GM12872 (cell line): Measurements from ENCODE around the gene EFNA1.

ENCODE experiments used
- TF ChIP-seq, protein P1 (sequence below): IDR thresholded peaks from 3 replicates; pipeline ENCODE4 v1.5.1; 2011; ENCODE audit warnings: low read depth, mild to moderate bottlenecking, low read length, moderate library complexity; ENCODE audit not compliant: insufficient read depth

EFNA1 gene

DNA sequence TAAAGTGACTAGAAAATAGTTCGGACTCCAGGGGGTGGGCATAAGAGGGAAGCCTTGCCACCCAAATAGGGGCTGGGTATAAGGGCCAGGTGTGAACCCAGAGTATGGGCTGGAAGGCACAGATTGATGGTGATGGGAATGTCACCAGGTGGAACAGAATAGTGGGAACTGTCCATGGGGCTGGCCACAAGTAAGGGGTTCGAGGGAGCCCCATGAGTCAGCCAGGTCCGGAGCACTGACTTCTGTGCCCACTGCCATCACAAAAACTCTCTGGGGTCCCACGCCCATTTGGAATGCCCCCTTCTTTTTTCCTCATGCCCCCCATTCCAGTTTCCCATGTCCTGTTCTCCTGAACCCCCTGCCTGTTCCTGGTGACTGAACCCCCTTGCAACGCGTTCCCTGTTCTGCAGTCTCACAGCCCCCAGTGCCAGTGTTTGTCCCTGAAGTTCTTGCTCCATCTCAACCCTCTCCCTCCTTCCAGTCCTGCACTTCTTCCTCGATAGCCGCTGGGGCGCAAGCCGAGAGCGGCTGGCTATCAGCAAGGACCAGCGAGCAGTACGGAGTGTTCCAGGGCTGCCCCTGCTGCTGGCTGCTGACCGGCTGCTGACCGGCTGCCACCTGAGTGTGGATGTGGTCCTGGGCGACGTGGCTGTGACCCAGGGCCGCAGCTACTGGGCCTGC is 53.8 kb downstream of the EFNA1 start:
- TF ChIP-seq, protein P1, sequence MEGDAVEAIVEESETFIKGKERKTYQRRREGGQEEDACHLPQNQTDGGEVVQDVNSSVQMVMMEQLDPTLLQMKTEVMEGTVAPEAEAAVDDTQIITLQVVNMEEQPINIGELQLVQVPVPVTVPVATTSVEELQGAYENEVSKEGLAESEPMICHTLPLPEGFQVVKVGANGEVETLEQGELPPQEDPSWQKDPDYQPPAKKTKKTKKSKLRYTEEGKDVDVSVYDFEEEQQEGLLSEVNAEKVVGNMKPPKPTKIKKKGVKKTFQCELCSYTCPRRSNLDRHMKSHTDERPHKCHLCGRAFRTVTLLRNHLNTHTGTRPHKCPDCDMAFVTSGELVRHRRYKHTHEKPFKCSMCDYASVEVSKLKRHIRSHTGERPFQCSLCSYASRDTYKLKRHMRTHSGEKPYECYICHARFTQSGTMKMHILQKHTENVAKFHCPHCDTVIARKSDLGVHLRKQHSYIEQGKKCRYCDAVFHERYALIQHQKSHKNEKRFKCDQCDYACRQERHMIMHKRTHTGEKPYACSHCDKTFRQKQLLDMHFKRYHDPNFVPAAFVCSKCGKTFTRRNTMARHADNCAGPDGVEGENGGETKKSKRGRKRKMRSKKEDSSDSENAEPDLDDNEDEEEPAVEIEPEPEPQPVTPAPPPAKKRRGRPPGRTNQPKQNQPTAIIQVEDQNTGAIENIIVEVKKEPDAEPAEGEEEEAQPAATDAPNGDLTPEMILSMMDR = no peak

DNA sequence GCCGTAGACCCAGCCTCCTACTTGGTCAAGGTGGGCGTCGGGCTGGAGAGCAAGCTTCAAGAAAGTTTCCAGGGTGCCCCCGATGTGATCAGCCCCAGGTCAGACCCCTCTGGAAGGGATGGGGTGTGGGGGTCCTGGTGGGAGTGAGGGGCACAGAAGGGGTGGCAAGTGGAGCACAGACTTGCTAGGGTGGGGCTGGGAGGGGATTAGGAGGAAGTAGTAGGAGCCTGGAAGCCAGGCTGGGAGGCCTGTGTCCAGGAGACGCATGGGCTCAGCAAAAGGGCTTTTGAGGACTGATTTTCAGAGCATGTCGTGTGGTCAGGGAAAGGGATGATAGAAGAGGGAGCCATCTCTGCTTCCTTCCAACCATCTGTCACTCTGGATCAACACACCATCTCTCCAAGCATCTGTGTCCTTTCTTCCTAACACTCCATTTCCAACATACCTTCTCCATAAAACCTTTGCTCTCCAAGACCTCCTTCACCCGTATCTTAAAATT is 54.4 kb downstream of the EFNA1 start:
- TF ChIP-seq, protein P1 = no peak

DNA sequence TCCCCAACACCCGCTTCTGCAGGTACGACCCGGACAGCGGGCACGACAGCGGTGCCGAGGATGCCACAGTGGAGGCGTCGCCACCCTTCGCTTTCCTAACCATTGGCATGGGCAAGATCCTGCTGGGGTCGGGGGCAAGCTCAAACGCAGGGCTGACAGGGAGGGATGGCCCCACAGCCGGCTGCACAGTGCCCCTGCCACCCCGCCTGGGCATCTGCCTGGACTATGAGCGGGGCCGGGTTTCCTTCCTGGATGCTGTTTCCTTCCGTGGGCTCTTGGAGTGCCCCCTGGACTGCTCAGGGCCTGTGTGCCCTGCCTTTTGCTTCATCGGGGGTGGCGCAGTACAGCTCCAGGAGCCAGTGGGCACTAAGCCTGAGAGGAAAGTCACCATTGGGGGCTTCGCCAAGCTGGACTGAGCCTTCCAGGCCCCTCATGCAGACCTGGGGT is 56.1 kb downstream of the EFNA1 start:
- TF ChIP-seq, protein P1 = no peak

DNA sequence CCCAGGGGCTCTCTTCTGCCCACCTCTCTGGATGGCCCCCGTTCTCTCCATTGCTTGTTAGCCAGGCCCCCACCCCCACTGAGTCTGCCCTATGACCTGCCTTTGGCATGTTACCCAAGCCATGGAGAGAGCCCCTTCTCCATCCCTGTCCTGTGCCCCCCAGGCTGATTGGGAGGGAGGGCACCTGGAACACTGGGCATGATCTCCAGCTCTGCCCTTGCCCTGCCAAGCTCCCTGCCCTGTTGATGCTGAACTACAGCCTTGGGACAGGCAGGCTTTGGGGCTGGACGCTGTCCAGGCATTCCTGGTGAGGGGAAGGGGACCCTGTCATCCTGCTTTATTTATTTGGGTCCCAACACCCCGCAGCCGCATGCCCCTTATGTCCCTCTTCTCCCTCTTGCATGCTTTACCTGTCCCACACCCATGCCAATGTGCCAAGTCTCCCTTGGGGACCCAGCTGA is 56.7 kb downstream of the EFNA1 start:
- TF ChIP-seq, protein P1 = no peak
